Kidney (tissue), 14 donors: ENCODE data around the gene STK36. TPM values are rescaled to one million over a fixed set of nuclear protein-coding genes. Genes with fewer than 3 reads are reported as not detected.

ENCODE experiments used
- DNase-seq, 5 donors: peaks; one replicate each; pipeline ENCODE4 v3.0.0-alpha.2; 2013 to 2020
- FAIRE-seq: peaks from 2 replicates; lab custom pipeline; 2012; peaks lifted over from hg19 to GRCh38; lab: Jason Lieb, UNC
- H3K27ac ChIP-seq, 2 donors: one replicate each; pipeline ENCODE4 v1.7.0; 2013; ENCODE audit warnings: low read depth in 2 of 2, low read length in 2 of 2, inconsistent platforms in 1 of 2
- H3K27me3 ChIP-seq: one replicate; pipeline ENCODE4 v1.7.1; 2013; ENCODE audit warnings: low read length, inconsistent platforms; ENCODE audit not compliant: control insufficient read depth, insufficient read depth
- H3K36me3 ChIP-seq, 3 donors: one replicate each; pipeline versions ENCODE4 v1.7.0 to v1.7.1; 2013; ENCODE audit warnings: low read length in 3 of 3, control low read depth in 1 of 3, inconsistent platforms in 1 of 3; ENCODE audit not compliant: insufficient read depth in 3 of 3, control insufficient read depth in 2 of 3
- H3K4me1 ChIP-seq, 3 donors: one replicate each; pipeline versions ENCODE4 v1.7.0 to v1.7.1; 2013; ENCODE audit warnings: low read length in 3 of 3, inconsistent platforms in 1 of 3, low read depth in 1 of 3; ENCODE audit not compliant: control insufficient read depth in 2 of 3, insufficient read depth in 2 of 3
- H3K4me3 ChIP-seq, 3 donors: one replicate each; pipeline versions ENCODE4 v1.7.0 to v1.8.1; 2013; ENCODE audit warnings: low read length in 3 of 3, control low read depth in 1 of 3, inconsistent platforms in 1 of 3
- H3K9ac ChIP-seq, 3 donors: one replicate each; pipeline versions ENCODE4 v1.7.0 to v1.7.1; 2013; ENCODE audit warnings: low read length in 3 of 3, control low read depth in 1 of 3, inconsistent platforms in 1 of 3
- H3K9me3 ChIP-seq, 3 donors: one replicate each; pipeline versions ENCODE4 v1.7.0 to v1.7.1; 2013; ENCODE audit warnings: low read length in 3 of 3, control low read depth in 1 of 3, inconsistent platforms in 1 of 3; ENCODE audit not compliant: control insufficient read depth in 2 of 3, insufficient read depth in 1 of 3
- intact Hi-C: fragments of 100-400 bp; cut with DNase I; formaldehyde crosslinking; loops from one replicate; pipeline ENCODE4 v1.11.1; 2022
- polyA plus RNA-seq: library from polyadenylated mRNA; stranded (reverse); fragments of 350-450 nt; fragmentation: Illumina TruSeq; extraction: RNeasy Lipid Tissue Mini Kit (QIAGEN cat#74804); gene quantifications from one replicate; pipeline ENCODE4 v1.2.3, GENCODE V29; 2014; ENCODE audit warnings: low read depth, low replicate concordance; ENCODE audit not compliant: insufficient read depth
- total RNA-seq: library from RNA; stranded (reverse); fragmentation: NEBNext Ultra II Directional; extraction: Animal tissue kit (Norgen Biotek cat#: 25700); gene quantifications from one replicate; pipeline ENCODE4 v1.2.1, GENCODE V29; 2021
- TF ChIP-seq, protein P1 (sequence below): IDR thresholded peaks from 3 replicates; pipeline ENCODE4 v1.5.1; 2012; ENCODE audit warnings: mild to moderate bottlenecking, moderate library complexity, borderline replicate concordance; ENCODE audit not compliant: insufficient read depth; ENCODE audit errors: extremely low read depth
- donor health status: control.
- donor health status: control.
- donor health status: control.
- donor health status: control.
- donor health status: control.
- donor health status: DM: yes; HTN: yes; CAD: no.
- donor health status: Normal renal cell carcinoma (clear cell type).

Gene STK36
- total and polyA plus RNA-seq, 2 donors from 2014 or later, result 18.5 to 53.7 TPM

DNA sequence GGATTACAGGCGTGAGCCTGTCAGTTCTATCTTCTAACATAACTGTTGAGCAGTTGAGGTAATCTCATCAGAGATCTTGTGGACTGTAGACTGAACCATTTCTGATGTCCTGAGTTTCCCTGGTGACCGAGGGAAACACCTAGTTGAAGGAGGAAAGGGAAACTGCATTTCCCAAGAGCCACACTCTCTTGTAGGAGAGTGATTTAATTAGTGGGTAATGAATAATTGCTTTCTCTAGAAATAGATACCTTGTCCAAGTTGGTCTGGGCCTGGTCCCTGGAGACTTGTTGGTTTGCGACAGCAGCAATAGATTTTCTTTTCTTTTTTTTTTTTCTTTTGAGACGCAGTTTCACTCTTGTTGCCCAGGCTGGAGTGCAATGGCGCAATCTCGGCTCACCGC is 46.2 kb downstream of the STK36 start:
- no peaks in the 10 kb centered on the region for H3K9me3 ChIP-seq
- no peaks in the 10 kb centered on the region for H3K36me3 ChIP-seq
- FAIRE-seq (no peak), DNase-seq (no peak)
- no peak overlapping the region for H3K4me3 ChIP-seq
- H3K27me3 ChIP-seq, result no peaks in the 10 kb centered on the region
- H3K9ac ChIP-seq, result no peak overlapping the region
- TF ChIP-seq, protein P1, sequence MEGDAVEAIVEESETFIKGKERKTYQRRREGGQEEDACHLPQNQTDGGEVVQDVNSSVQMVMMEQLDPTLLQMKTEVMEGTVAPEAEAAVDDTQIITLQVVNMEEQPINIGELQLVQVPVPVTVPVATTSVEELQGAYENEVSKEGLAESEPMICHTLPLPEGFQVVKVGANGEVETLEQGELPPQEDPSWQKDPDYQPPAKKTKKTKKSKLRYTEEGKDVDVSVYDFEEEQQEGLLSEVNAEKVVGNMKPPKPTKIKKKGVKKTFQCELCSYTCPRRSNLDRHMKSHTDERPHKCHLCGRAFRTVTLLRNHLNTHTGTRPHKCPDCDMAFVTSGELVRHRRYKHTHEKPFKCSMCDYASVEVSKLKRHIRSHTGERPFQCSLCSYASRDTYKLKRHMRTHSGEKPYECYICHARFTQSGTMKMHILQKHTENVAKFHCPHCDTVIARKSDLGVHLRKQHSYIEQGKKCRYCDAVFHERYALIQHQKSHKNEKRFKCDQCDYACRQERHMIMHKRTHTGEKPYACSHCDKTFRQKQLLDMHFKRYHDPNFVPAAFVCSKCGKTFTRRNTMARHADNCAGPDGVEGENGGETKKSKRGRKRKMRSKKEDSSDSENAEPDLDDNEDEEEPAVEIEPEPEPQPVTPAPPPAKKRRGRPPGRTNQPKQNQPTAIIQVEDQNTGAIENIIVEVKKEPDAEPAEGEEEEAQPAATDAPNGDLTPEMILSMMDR, result no peak
- H3K4me1 ChIP-seq, result no peaks in the 10 kb centered on the region
- intact Hi-C loops, result no loop called here
- no peak overlapping the region for H3K27ac ChIP-seq

DNA sequence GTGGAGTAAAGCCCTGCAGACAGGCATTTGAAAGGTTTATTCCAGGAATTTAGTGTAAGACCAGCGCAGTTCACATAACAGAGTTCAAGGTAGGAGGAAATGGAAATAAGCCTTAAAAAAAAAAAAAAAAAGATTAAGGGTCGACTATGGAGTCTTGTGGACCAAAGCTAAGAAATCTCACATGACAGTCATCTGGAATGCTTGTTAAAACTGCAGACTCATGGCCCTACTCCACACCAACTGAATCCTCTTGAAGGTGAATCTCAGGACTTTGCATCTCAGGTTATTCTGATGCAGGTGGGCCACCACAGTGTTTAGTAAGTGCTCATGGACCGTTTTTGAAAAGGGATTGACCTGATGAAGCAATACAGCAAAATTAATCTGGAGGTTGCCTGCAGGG is 47.6 kb downstream of the STK36 start:
- no peaks in the 10 kb centered on the region for H3K27me3 ChIP-seq
- no peaks in the 10 kb centered on the region for H3K9me3 ChIP-seq
- H3K4me3 ChIP-seq, result no peak overlapping the region
- H3K36me3 ChIP-seq, result no peaks in the 10 kb centered on the region
- intact Hi-C loops, result no loop called here
- TF ChIP-seq, protein P1, result no peak
- no peak overlapping the region for H3K27ac ChIP-seq
- DNase-seq (no peak), FAIRE-seq (no peak)
- H3K9ac ChIP-seq, result no peak overlapping the region
- H3K4me1 ChIP-seq, result no peaks in the 10 kb centered on the region

DNA sequence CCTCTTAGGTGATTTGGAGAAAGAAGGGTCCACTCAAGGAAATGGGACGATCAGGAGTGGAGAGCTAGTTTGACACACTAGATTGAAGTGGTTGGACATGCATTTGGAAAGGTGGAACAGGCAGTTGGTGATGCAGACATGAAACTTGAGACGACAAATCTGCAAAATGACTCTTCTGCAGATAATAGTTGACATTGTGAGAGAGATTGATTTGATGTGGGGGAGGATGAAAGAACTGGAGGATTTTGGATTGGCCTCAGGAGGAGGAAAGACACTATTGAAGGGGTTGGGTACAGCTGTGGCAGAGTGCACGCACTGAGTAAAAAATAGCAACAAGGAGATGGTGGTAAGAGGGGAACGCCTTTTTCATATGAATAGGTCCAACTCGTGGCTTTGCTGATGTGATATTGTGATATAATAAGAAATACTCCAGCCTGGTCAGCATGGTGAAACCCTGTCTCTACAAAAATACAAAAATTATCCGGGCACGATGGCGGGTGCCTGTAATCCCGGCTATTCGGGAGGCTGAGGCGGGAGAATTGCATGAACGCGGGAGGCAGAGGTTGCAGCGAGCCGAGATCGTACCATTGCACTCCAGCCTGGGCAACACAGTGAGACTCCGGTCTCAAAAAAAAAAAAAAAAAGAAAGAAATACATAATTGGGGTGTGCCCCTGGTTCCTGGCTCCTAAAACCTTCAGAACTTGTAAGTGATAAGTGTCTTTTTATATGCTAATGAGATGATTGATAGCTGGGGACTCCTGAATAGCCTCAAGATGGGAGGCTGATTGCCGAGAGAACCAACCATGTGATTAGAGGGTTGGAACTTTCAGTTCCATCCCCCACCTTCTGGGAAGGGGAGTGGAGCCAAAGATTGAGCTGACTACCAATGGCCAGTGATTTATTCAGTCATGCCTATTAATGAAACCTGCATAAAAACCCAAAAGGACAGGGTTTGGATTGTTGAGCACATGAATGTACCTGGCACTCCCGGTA is 48.5 kb downstream of the STK36 start:
- no peak overlapping the region for H3K9ac ChIP-seq
- H3K27ac ChIP-seq, result no peak overlapping the region
- FAIRE-seq (no peak), DNase-seq (no peak)
- H3K4me3 ChIP-seq, result no peak overlapping the region
- no peaks in the 10 kb centered on the region for H3K9me3 ChIP-seq
- no peaks in the 10 kb centered on the region for H3K4me1 ChIP-seq
- TF ChIP-seq, protein P1, result no peak
- H3K27me3 ChIP-seq, result no peaks in the 10 kb centered on the region
- H3K36me3 ChIP-seq, result no peaks in the 10 kb centered on the region
- intact Hi-C loops, result no loop called here
